Measurements from ENCODE around the gene BRICD5. TPM values are rescaled to one million over a fixed set of nuclear protein-coding genes. Genes with fewer than 3 reads are reported as not detected.

BRICD5 gene
- total and polyA plus RNA-seq, 3 experiments from 2014 or later = 0.14 to 10.9 (median 8.4) TPM

- no peaks in the 10 kb centered on the region for H3K27me3 ChIP-seq (ENCODE audit: insufficient read depth, low read length, poor library complexity, severe bottlenecking)
- no peaks in the 10 kb centered on the region for H3K27me3 Mint-ChIP-seq
- H3K9me3 ChIP-seq (ENCODE audit: low read length) = no peaks in the 10 kb centered on the region
- no peak overlapping the region for H3K4me3 ChIP-seq (ENCODE audit: low read length)
- no peaks in the 10 kb centered on the region for H3K36me3 ChIP-seq (ENCODE audit: insufficient read depth, low read length)
- ChIA-PET POLR2A (interaction anchor here (0.8 kb wide), 1 partner anchor 21 kb away, joined by 3 read pairs; the partner anchor contains the start of gene PGP), CTCF (interaction anchor here (0.8 kb wide), 1 partner anchor 22 kb away, joined by 3 read pairs; no protein-coding TSS in a partner anchor)
- no peak for DNase-seq
- H3K4me1 ChIP-seq (ENCODE audit: insufficient read depth, low read length) = no peaks in the 10 kb centered on the region
- H3K9me3 Mint-ChIP-seq = no peaks in the 10 kb centered on the region
- H3K27ac Mint-ChIP-seq = no peak overlapping the region
- no peak overlapping the region for H3K27ac ChIP-seq (ENCODE audit: low read depth, low read length)
- peaks cover 0 to 3% (median 0%) of the 10 kb centered on the region in 3 donors for H3K4me1 Mint-ChIP-seq
- peaks cover 0 to 39% (median 0%) of the 10 kb centered on the region in 3 donors for H3K36me3 Mint-ChIP-seq
- no peak overlapping the region for H3K4me3 Mint-ChIP-seq
Observed at GRCh38 chr16:2235695-2236336, 25.2 kb upstream of the BRICD5 start.

- H3K4me1 Mint-ChIP-seq = peaks cover 0 to 3% (median 0%) of the 10 kb centered on the region in 3 donors
- ChIA-PET CTCF (no interaction called here), POLR2A (no interaction called here)
- no peaks in the 10 kb centered on the region for H3K27me3 ChIP-seq (ENCODE audit: insufficient read depth, low read length, poor library complexity, severe bottlenecking)
- H3K27ac Mint-ChIP-seq = no peak overlapping the region
- no peaks in the 10 kb centered on the region for H3K4me1 ChIP-seq (ENCODE audit: insufficient read depth, low read length)
- H3K9me3 Mint-ChIP-seq = no peaks in the 10 kb centered on the region
- H3K9me3 ChIP-seq (ENCODE audit: low read length) = no peaks in the 10 kb centered on the region
- H3K4me3 Mint-ChIP-seq = no peak overlapping the region
- H3K36me3 ChIP-seq (ENCODE audit: insufficient read depth, low read length) = no peaks in the 10 kb centered on the region
- H3K4me3 ChIP-seq (ENCODE audit: low read length) = no peak overlapping the region
- DNase-seq = peak in 1 of 5 donors; percentile 48
- H3K27me3 Mint-ChIP-seq = no peaks in the 10 kb centered on the region
- peaks cover 0 to 42% (median 0%) of the 10 kb centered on the region in 3 donors for H3K36me3 Mint-ChIP-seq
- no peak overlapping the region for H3K27ac ChIP-seq (ENCODE audit: low read depth, low read length)
Observed at GRCh38 chr16:2235234-2235651, 24.6 kb upstream of the BRICD5 start.

GRCh38 chr16:2234813-2235170, 24.1 kb upstream of the BRICD5 start:
- Histone ChIP-seq H3K27me3 (ENCODE audit: insufficient read depth, low read length, poor library complexity, severe bottlenecking) (no peaks in the 10 kb centered on the region), H3K9me3 (ENCODE audit: low read length) (no peaks in the 10 kb centered on the region), H3K4me1 (ENCODE audit: insufficient read depth, low read length) (no peaks in the 10 kb centered on the region), H3K36me3 (ENCODE audit: insufficient read depth, low read length) (peaks cover 2% of the 10 kb centered on the region), H3K4me3 (ENCODE audit: low read length) (no peak overlapping the region), H3K27ac (ENCODE audit: low read depth, low read length) (no peak overlapping the region)
- Mint-ChIP-seq H3K4me1 (peaks cover 0 to 3% (median 0%) of the 10 kb centered on the region in 3 donors), H3K27ac (no peak overlapping the region), H3K9me3 (no peaks in the 10 kb centered on the region), H3K4me3 (no peak overlapping the region), H3K36me3 (peaks cover 0 to 47% (median 0%) of the 10 kb centered on the region in 3 donors), H3K27me3 (no peaks in the 10 kb centered on the region)
- POLR2A ChIA-PET = no interaction called here
- no peak for DNase-seq
- CTCF ChIA-PET = no interaction called here

GRCh38 chr16:2233872-2234812, 23.5 kb upstream of the BRICD5 start:
- H3K27ac ChIP-seq (ENCODE audit: low read depth, low read length) = no peak overlapping the region
- H3K4me3 ChIP-seq (ENCODE audit: low read length) = no peak overlapping the region
- peaks cover 0 to 53% (median 0%) of the 10 kb centered on the region in 3 donors for H3K36me3 Mint-ChIP-seq
- peaks cover 9% of the 10 kb centered on the region for H3K36me3 ChIP-seq (ENCODE audit: insufficient read depth, low read length)
- DNase-seq = peak in 1 of 5 donors; percentile 47
- no peak overlapping the region for H3K4me3 Mint-ChIP-seq
- H3K27ac Mint-ChIP-seq = no peak overlapping the region
- no peaks in the 10 kb centered on the region for H3K9me3 Mint-ChIP-seq
- H3K4me1 Mint-ChIP-seq = peaks cover 0 to 3% (median 0%) of the 10 kb centered on the region in 3 donors
- ChIA-PET CTCF (no interaction called here), POLR2A (no interaction called here)
- no peaks in the 10 kb centered on the region for H3K27me3 Mint-ChIP-seq
- no peaks in the 10 kb centered on the region for H3K27me3 ChIP-seq (ENCODE audit: insufficient read depth, low read length, poor library complexity, severe bottlenecking)
- no peaks in the 10 kb centered on the region for H3K9me3 ChIP-seq (ENCODE audit: low read length)
- no peaks in the 10 kb centered on the region for H3K4me1 ChIP-seq (ENCODE audit: insufficient read depth, low read length)

- Mint-ChIP-seq H3K4me3 (no peak overlapping the region), H3K36me3 (peaks cover 0 to 59% (median 0%) of the 10 kb centered on the region in 3 donors), H3K9me3 (no peaks in the 10 kb centered on the region), H3K4me1 (peaks cover 0 to 3% (median 0%) of the 10 kb centered on the region in 3 donors), H3K27me3 (no peaks in the 10 kb centered on the region), H3K27ac (no peak overlapping the region)
- Histone ChIP-seq H3K27ac (ENCODE audit: low read depth, low read length) (no peak overlapping the region), H3K9me3 (ENCODE audit: low read length) (no peaks in the 10 kb centered on the region), H3K27me3 (ENCODE audit: insufficient read depth, low read length, poor library complexity, severe bottlenecking) (no peaks in the 10 kb centered on the region), H3K36me3 (ENCODE audit: insufficient read depth, low read length) (peaks cover 10% of the 10 kb centered on the region), H3K4me1 (ENCODE audit: insufficient read depth, low read length) (no peaks in the 10 kb centered on the region), H3K4me3 (ENCODE audit: low read length) (no peak overlapping the region)
- POLR2A ChIA-PET = no interaction called here
- no peak for DNase-seq
- CTCF ChIA-PET = no interaction called here
Observed at GRCh38 chr16:2233046-2233775, 22.5 kb upstream of the BRICD5 start.

- Mint-ChIP-seq H3K9me3 (no peaks in the 10 kb centered on the region), H3K36me3 (peaks cover 0 to 64% (median 0%) of the 10 kb centered on the region in 3 donors), H3K27ac (no peak overlapping the region), H3K27me3 (no peaks in the 10 kb centered on the region), H3K4me3 (no peak overlapping the region), H3K4me1 (peaks cover 0 to 3% (median 0%) of the 10 kb centered on the region in 3 donors)
- no peak overlapping the region for H3K27ac ChIP-seq (ENCODE audit: low read depth, low read length)
- ChIA-PET CTCF (no interaction called here), POLR2A (no interaction called here)
- H3K27me3 ChIP-seq (ENCODE audit: insufficient read depth, low read length, poor library complexity, severe bottlenecking) = no peaks in the 10 kb centered on the region
- no peak for DNase-seq
- H3K9me3 ChIP-seq (ENCODE audit: low read length) = no peaks in the 10 kb centered on the region
- no peak overlapping the region for H3K4me3 ChIP-seq (ENCODE audit: low read length)
- H3K36me3 ChIP-seq (ENCODE audit: insufficient read depth, low read length) = peaks cover 10% of the 10 kb centered on the region
- no peaks in the 10 kb centered on the region for H3K4me1 ChIP-seq (ENCODE audit: insufficient read depth, low read length)
Observed at GRCh38 chr16:2232094-2232990, 21.7 kb upstream of the BRICD5 start.

- Mint-ChIP-seq H3K4me3 (no peak overlapping the region), H3K4me1 (peaks cover under 1 to 12% (median 2%) of the 10 kb centered on the region in 3 donors), H3K9me3 (no peaks in the 10 kb centered on the region), H3K27me3 (no peaks in the 10 kb centered on the region), H3K27ac (no peak overlapping the region), H3K36me3 (peaks cover 0 to 67% (median 0%) of the 10 kb centered on the region in 3 donors)
- Histone ChIP-seq H3K27ac (ENCODE audit: low read depth, low read length) (no peak overlapping the region), H3K36me3 (ENCODE audit: insufficient read depth, low read length) (peaks cover 10% of the 10 kb centered on the region), H3K4me1 (ENCODE audit: insufficient read depth, low read length) (no peaks in the 10 kb centered on the region), H3K4me3 (ENCODE audit: low read length) (no peak overlapping the region), H3K27me3 (ENCODE audit: insufficient read depth, low read length, poor library complexity, severe bottlenecking) (no peaks in the 10 kb centered on the region), H3K9me3 (ENCODE audit: low read length) (no peaks in the 10 kb centered on the region)
- ChIA-PET CTCF (no interaction called here), POLR2A (no interaction called here)
- peak in 1 of 5 donors; percentile 42 for DNase-seq
Observed at GRCh38 chr16:2231016-2231931, 20.6 kb upstream of the BRICD5 start.

Data from CD8-positive, alpha-beta memory T cell (primary cell).